Endothelial cell (in vitro differentiated cells): Measurements from ENCODE around the gene GNPDA2. TPM values are rescaled to one million over a fixed set of nuclear protein-coding genes. Genes with fewer than 3 reads are reported as not detected.

Experiments
- DNase-seq: peaks from one replicate; pipeline ENCODE4 v3.0.0; 2021; ENCODE audit warnings: low spot score
- H3K27ac Mint-ChIP-seq: one replicate; pipeline ENCODE4 v1.8.0; 2021; ENCODE audit warnings: mixed read lengths, inconsistent platforms; ENCODE audit not compliant: unreplicated experiment
- H3K27me3 Mint-ChIP-seq: one replicate; pipeline ENCODE4 v1.8.0; 2021; ENCODE audit warnings: mild to moderate bottlenecking, moderate library complexity, mixed read lengths, inconsistent platforms; ENCODE audit not compliant: unreplicated experiment
- H3K36me3 Mint-ChIP-seq: one replicate; pipeline ENCODE4 v1.8.0; 2021; ENCODE audit warnings: mild to moderate bottlenecking, low read depth, mixed read lengths, inconsistent platforms; ENCODE audit not compliant: unreplicated experiment
- H3K4me1 Mint-ChIP-seq: one replicate; pipeline ENCODE4 v1.8.0; 2021; ENCODE audit warnings: mild to moderate bottlenecking, mixed read lengths, inconsistent platforms; ENCODE audit not compliant: unreplicated experiment
- H3K4me3 Mint-ChIP-seq: one replicate; pipeline ENCODE4 v1.8.0; 2021; ENCODE audit warnings: mild to moderate bottlenecking, mixed read lengths, inconsistent platforms; ENCODE audit not compliant: unreplicated experiment
- H3K9me3 Mint-ChIP-seq: one replicate; pipeline ENCODE4 v1.8.0; 2021; ENCODE audit warnings: mixed read lengths, inconsistent platforms; ENCODE audit not compliant: unreplicated experiment
- CTCF ChIP-seq: fragments of 200-600 bp; sonication (generic); IDR thresholded peaks from one replicate; pipeline ENCODE4 v1.5.0; 2021; ENCODE audit warnings: antibody characterized with exemption; ENCODE audit not compliant: unreplicated experiment
- total RNA-seq: library from RNA; stranded (reverse); fragmentation: NEBNext Ultra II Directional; extraction: Animal tissue kit (Norgen Biotek cat#: 25700); gene quantifications from one replicate; pipeline ENCODE4 v1.2.1, GENCODE V29; 2021; ENCODE audit not compliant: unreplicated experiment

The GNPDA2 gene
- total RNA-seq, 1 donor from 2014 or later = 7.2 TPM

DNA sequence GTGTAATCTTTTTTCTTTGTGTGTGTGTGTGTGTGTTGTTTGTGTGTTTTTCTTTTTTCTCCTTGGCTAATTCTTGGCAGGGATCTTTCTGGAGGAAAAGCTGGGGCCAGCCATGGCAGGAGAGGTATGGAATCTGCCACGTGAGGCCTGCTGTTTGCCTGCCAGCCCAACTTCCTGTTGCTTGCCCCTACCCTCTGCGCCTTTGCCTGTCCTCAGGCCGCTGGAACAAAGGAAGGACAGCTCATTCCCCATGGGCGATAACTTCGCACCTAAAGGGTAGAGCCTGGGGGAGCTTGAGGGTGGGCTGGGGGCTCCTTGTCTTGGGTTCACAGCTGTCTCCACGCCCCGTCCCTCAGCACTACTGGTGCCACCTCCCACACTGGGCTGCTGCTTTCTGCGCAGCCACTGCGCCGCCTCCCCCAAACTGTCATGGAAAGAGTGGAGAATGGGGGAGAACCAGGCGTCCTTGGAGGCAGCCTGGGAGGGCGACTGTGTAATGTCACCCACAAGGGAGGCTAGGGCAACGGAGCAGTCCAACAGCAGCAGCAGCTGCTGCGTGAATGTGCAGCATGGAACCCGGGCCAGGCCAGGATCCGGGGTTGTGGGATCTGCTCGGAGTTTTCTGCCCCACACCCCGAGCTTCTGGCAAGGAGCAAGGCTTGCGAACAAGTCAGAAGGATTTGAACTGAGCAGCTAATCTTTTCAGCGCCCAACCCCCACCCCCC lies 62.7 kb downstream of the GNPDA2 start:
- no peak for TF ChIP-seq CTCF
- H3K27me3 Mint-ChIP-seq = no peaks in the 10 kb centered on the region
- no peaks in the 10 kb centered on the region for H3K9me3 Mint-ChIP-seq
- no peak overlapping the region for H3K4me3 Mint-ChIP-seq
- no peaks in the 10 kb centered on the region for H3K4me1 Mint-ChIP-seq
- no peaks in the 10 kb centered on the region for H3K36me3 Mint-ChIP-seq
- no peak for DNase-seq
- no peak overlapping the region for H3K27ac Mint-ChIP-seq

- H3K4me3 Mint-ChIP-seq = no peak overlapping the region
- no peaks in the 10 kb centered on the region for H3K4me1 Mint-ChIP-seq
- H3K36me3 Mint-ChIP-seq = no peaks in the 10 kb centered on the region
- TF ChIP-seq CTCF = no peak
- H3K27ac Mint-ChIP-seq = no peak overlapping the region
- DNase-seq = no peak
- H3K27me3 Mint-ChIP-seq = no peaks in the 10 kb centered on the region
- H3K9me3 Mint-ChIP-seq = no peaks in the 10 kb centered on the region
Measured at GRCh38 chr4:44662623-44663005, 63.7 kb downstream of the GNPDA2 start.

DNA sequence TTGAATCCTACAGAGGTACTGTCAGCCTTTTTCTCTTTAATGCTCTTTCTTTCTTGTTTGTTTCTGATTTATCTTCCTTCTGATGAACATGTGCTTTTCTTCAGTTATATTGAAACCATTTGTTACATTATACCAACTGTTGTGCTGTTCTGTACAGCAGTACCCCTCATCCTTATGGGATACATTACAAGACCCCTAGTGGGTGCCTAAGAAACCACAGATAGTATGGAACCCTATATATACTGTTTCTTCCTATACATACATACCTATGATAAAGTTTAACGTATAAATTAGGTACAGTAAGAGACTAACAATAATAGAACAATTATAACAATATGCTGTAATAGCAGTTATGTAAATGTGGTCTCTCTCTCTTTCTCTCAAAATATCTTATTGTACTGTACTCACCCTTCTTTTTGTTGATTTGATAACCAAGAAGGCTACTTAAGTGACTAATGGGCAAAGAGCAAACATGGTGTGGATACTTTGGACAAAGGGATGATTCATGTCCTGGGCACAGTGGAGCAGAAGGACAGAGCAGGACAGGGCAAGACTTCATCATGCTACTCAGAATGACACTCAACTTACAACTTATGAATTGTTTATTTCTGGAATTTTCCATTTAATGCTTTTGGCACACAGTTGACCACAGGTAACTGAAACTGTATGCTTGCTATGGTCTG lies 64.3 kb downstream of the GNPDA2 start:
- H3K36me3 Mint-ChIP-seq = no peaks in the 10 kb centered on the region
- no peak for TF ChIP-seq CTCF
- no peak overlapping the region for H3K4me3 Mint-ChIP-seq
- H3K9me3 Mint-ChIP-seq = no peaks in the 10 kb centered on the region
- H3K4me1 Mint-ChIP-seq = no peaks in the 10 kb centered on the region
- no peak overlapping the region for H3K27ac Mint-ChIP-seq
- no peaks in the 10 kb centered on the region for H3K27me3 Mint-ChIP-seq
- DNase-seq = no peak

GRCh38 chr4:44660396-44660795 lies 66.0 kb downstream of the GNPDA2 start:
- Mint-ChIP-seq H3K4me3 (no peak overlapping the region), H3K9me3 (no peaks in the 10 kb centered on the region), H3K4me1 (no peaks in the 10 kb centered on the region), H3K36me3 (no peaks in the 10 kb centered on the region), H3K27me3 (no peaks in the 10 kb centered on the region), H3K27ac (no peak overlapping the region)
- no peak for TF ChIP-seq CTCF
- DNase-seq = no peak

GRCh38 chr4:44652002-44652401 lies 74.4 kb downstream of the GNPDA2 start:
- Mint-ChIP-seq H3K27ac (no peak overlapping the region), H3K27me3 (no peaks in the 10 kb centered on the region)

More at GRCh38 chr4:44652002-44652401, 74.4 kb downstream of the GNPDA2 start:
- no peak for TF ChIP-seq CTCF
- H3K4me1 Mint-ChIP-seq = no peaks in the 10 kb centered on the region
- H3K36me3 Mint-ChIP-seq = no peaks in the 10 kb centered on the region
- no peak for DNase-seq
- H3K9me3 Mint-ChIP-seq = no peaks in the 10 kb centered on the region
- H3K4me3 Mint-ChIP-seq = no peak overlapping the region
